HG02798 (cell line): ENCODE data around the gene ONECUT3.

Experiments used
- ATAC-seq: cut with Tn5 transposase; IDR thresholded peaks from one replicate; pipeline ENCODE4 v1.9.1; 2021; ENCODE audit warnings: mild to moderate bottlenecking; ENCODE audit not compliant: unreplicated experiment, poor library complexity

Gene ONECUT3

GRCh38 chr19:1825909-1826556 lies 72.7 kb downstream of the ONECUT3 start:
- no peak for ATAC-seq

GRCh38 chr19:1826557-1827521 lies 73.5 kb downstream of the ONECUT3 start:
- no peak for ATAC-seq

- no peak for ATAC-seq
These were observed 74.4 kb downstream of the ONECUT3 start for GRCh38 chr19:1827566-1828278.

GRCh38 chr19:1828279-1829238 lies 75.3 kb downstream of the ONECUT3 start:
- ATAC-seq = no peak

- ATAC-seq = no peak
These were observed 76.7 kb downstream of the ONECUT3 start for GRCh38 chr19:1829958-1830357.

GRCh38 chr19:1830568-1830967 lies 77.3 kb downstream of the ONECUT3 start:
- no peak for ATAC-seq
